PC-3 (cell line): ENCODE measurements around the gene CBFA2T3. TPM values are rescaled to one million over a fixed set of nuclear protein-coding genes. Genes with fewer than 3 reads are reported as not detected.

Source experiments
- ATAC-seq: fragments of 200-7000 bp; cut with Tn5 transposase; 2 replicates; pipeline ENCODE4 v1.9.1; 2020; ENCODE audit warnings: mild to moderate bottlenecking, moderate library complexity
- BruUV-seq: library from RNA; stranded (reverse); fragments of 400-500 nt; replicated peaks from 2 replicates; lab custom pipeline; 2021; lab: Mats Ljungman, UMichigan
- CTCF ChIA-PET: fragments of 300-600 bp; sonication (Branson Sonifier 250); formaldehyde crosslinking; loops from one replicate; lab custom pipeline; 2022; ENCODE audit warnings: antibody characterized with exemption; lab: Charles Lee
- POLR2A ChIA-PET: fragments of 300-600 bp; sonication (Branson Sonifier 250); formaldehyde crosslinking; loops from one replicate; lab custom pipeline; 2022; ENCODE audit warnings: antibody characterized with exemption; ENCODE audit not compliant: unreplicated experiment; lab: Charles Lee
- DNase-seq: peaks from one replicate; pipeline ENCODE4 v3.0.0-alpha.2; 2015
- H2AFZ ChIP-seq: fragments of 300-600 bp; sonication (generic); 2 replicates; pipeline ENCODE4 v1.6.0; 2016; ENCODE audit warnings: antibody characterized with exemption, low read length
- H3F3A ChIP-seq: fragments of 300-600 bp; sonication (generic); one replicate; pipeline ENCODE4 v1.6.0; 2017; ENCODE audit warnings: antibody characterized with exemption, low read length, control low read depth, mild to moderate bottlenecking; ENCODE audit not compliant: unreplicated experiment
- H3K27ac ChIP-seq: fragments of 300-600 bp; sonication (generic); 2 replicates; pipeline ENCODE4 v1.5.1; 2016; ENCODE audit warnings: mild to moderate bottlenecking, low read length
- H3K27me3 ChIP-seq: fragments of 300-600 bp; sonication (generic); 2 replicates; pipeline ENCODE4 v1.6.1; 2016; ENCODE audit warnings: low read length, mixed read lengths
- H3K36me3 ChIP-seq: fragments of 300-600 bp; sonication (generic); 2 replicates; pipeline ENCODE4 v1.6.1; 2016; ENCODE audit warnings: low read depth, mixed run types, low read length, mixed read lengths
- H3K4me1 ChIP-seq: fragments of 300-600 bp; sonication (generic); 2 replicates; pipeline ENCODE4 v1.5.1; 2016; ENCODE audit warnings: low read length; ENCODE audit not compliant: insufficient read depth
- H3K4me2 ChIP-seq: fragments of 300-600 bp; sonication (generic); 2 replicates; pipeline ENCODE4 v1.6.0; 2016; ENCODE audit warnings: low read length
- H3K4me3 ChIP-seq: fragments of 300-600 bp; sonication (generic); 2 replicates; pipeline ENCODE4 v1.5.1; 2016; ENCODE audit warnings: mild to moderate bottlenecking, low read length, mixed read lengths
- H3K79me2 ChIP-seq: fragments of 300-600 bp; sonication (generic); 2 replicates; pipeline ENCODE4 v1.6.1; 2017; ENCODE audit warnings: low read length, mixed read lengths
- H3K9ac ChIP-seq: fragments of 300-600 bp; sonication (generic); 2 replicates; pipeline ENCODE4 v1.6.0; 2016; ENCODE audit warnings: mild to moderate bottlenecking, low read length
- H3K9me2 ChIP-seq: fragments of 300-600 bp; sonication (generic); replicated peaks from 2 replicates; pipeline ENCODE4 v1.6.1; 2016; ENCODE audit warnings: mixed run types, low read length, mixed read lengths
- H3K9me3 ChIP-seq: fragments of 300-600 bp; sonication (generic); 2 replicates; pipeline ENCODE4 v1.6.1; 2016; ENCODE audit warnings: low read length, mixed read lengths
- H4K20me1 ChIP-seq: fragments of 300-600 bp; sonication (generic); 2 replicates; pipeline ENCODE4 v1.6.1; 2016; ENCODE audit warnings: low read length, mixed read lengths
- CTCF ChIP-seq: fragments of 300-600 bp; sonication (generic); conservative IDR thresholded peaks from 2 replicates; pipeline ENCODE4 v1.5.1; 2017; ENCODE audit warnings: antibody characterized with exemption, low read depth, mild to moderate bottlenecking, low read length
- EZH2 ChIP-seq: fragments of 300-600 bp; sonication (generic); IDR thresholded peaks from one replicate; pipeline ENCODE4 v1.6.1; 2017; ENCODE audit warnings: antibody characterized with exemption, mild to moderate bottlenecking, low read length; ENCODE audit not compliant: unreplicated experiment
- EZH2phosphoT487 ChIP-seq: fragments of 300-600 bp; sonication (generic); IDR thresholded peaks from 2 replicates; pipeline ENCODE4 v1.6.1; 2018; ENCODE audit warnings: mild to moderate bottlenecking, antibody characterized with exemption, low read length, borderline replicate concordance
- intact Hi-C: fragments of 100-400 bp; cut with micrococcal nuclease; formaldehyde crosslinking; loops from 2 replicates; pipeline ENCODE4 v1.9.0; 2023
- total RNA-seq: library from RNA; depleted of rRNA; stranded (reverse); fragments of >200 nt; gene quantifications from 2 replicates; pipeline ENCODE4 v1.2.3, GENCODE V29; 2014

The CBFA2T3 gene
- total RNA-seq, 1 experiment from 2014 or later, result not detected

- Histone ChIP-seq H3K27me3 (peaks cover 11% of the 10 kb centered on the region; the same call in 1 of the 2 replicates), H3K4me2 (no peak overlapping the region), H2AFZ (no peak overlapping the region), H4K20me1 (no peaks in the 10 kb centered on the region), H3K36me3 (no peaks in the 10 kb centered on the region), H3K9me3 (no peaks in the 10 kb centered on the region), H3K9me2 (no peaks in the 10 kb centered on the region), H3K79me2 (no peaks in the 10 kb centered on the region), H3K27ac (no peak overlapping the region), H3F3A (no peaks in the 10 kb centered on the region), H3K9ac (no peak overlapping the region), H3K4me3 (no peak overlapping the region), H3K4me1 (no peaks in the 10 kb centered on the region)
- BruUV-seq, result no TSS peak
- TF ChIP-seq EZH2 (no peak), CTCF (no peak), EZH2phosphoT487 (no peak)
- DNase-seq, result no peak
- ChIA-PET CTCF (no interaction called here), POLR2A (no interaction called here)
- intact Hi-C loops, result no loop called here
- no peak for ATAC-seq
Measured at GRCh38 chr16:88953003-88953690, 23.9 kb downstream of the CBFA2T3 start.

GRCh38 chr16:88951989-88952388, 25.0 kb downstream of the CBFA2T3 start:
- intact Hi-C loops, result no loop called here
- DNase-seq (no peak), ATAC-seq (no peak)
- Histone ChIP-seq H3K27ac (no peak overlapping the region), H3K9ac (no peak overlapping the region), H3K27me3 (peaks cover 12% of the 10 kb centered on the region; the same call in 1 of the 2 replicates), H4K20me1 (no peaks in the 10 kb centered on the region), H3F3A (no peaks in the 10 kb centered on the region), H3K79me2 (no peaks in the 10 kb centered on the region), H3K4me2 (no peak overlapping the region), H2AFZ (no peak overlapping the region), H3K36me3 (no peaks in the 10 kb centered on the region), H3K9me2 (no peaks in the 10 kb centered on the region), H3K9me3 (no peaks in the 10 kb centered on the region), H3K4me1 (no peaks in the 10 kb centered on the region), H3K4me3 (no peak overlapping the region)
- no TSS peak for BruUV-seq
- TF ChIP-seq EZH2, result no peak
- no peak for TF ChIP-seq CTCF
- TF ChIP-seq EZH2phosphoT487, result no peak
- ChIA-PET POLR2A (no interaction called here), CTCF (no interaction called here)

GRCh38 chr16:88951501-88951900, 25.5 kb downstream of the CBFA2T3 start:
- Histone ChIP-seq H3K36me3 (no peaks in the 10 kb centered on the region), H3K4me2 (no peak overlapping the region), H3K27me3 (peaks cover 12% of the 10 kb centered on the region; the same call in 1 of the 2 replicates), H3K9ac (no peak overlapping the region), H3K27ac (no peak overlapping the region), H2AFZ (no peak overlapping the region), H3F3A (no peaks in the 10 kb centered on the region), H4K20me1 (no peaks in the 10 kb centered on the region), H3K4me1 (no peaks in the 10 kb centered on the region), H3K4me3 (no peak overlapping the region), H3K79me2 (no peaks in the 10 kb centered on the region), H3K9me3 (no peaks in the 10 kb centered on the region), H3K9me2 (no peaks in the 10 kb centered on the region)
- no TSS peak for BruUV-seq
- intact Hi-C loops, result no loop called here
- CTCF ChIA-PET, result no interaction called here
- POLR2A ChIA-PET, result no interaction called here
- DNase-seq (no peak), ATAC-seq (no peak)
- TF ChIP-seq CTCF, result no peak
- TF ChIP-seq EZH2phosphoT487, result no peak
- TF ChIP-seq EZH2, result no peak
